ENCODE measurements around the gene GJC3. TPM values are rescaled to one million over a fixed set of nuclear protein-coding genes. Genes with fewer than 3 reads are reported as not detected.
A peak's percentile ranks its signal among the peaks of the same experiment; 100 is the strongest.
"Not testable (repeated sequence)": the region's sequence is repeated elsewhere in the genome, so short reads cannot be mapped to it uniquely, and the experiment has no call there.

The GJC3 gene
- total RNA-seq, 3 donors from 2014 or later (not counting 1 experiment from before 2014, with no cell fraction given): not detected

DNA sequence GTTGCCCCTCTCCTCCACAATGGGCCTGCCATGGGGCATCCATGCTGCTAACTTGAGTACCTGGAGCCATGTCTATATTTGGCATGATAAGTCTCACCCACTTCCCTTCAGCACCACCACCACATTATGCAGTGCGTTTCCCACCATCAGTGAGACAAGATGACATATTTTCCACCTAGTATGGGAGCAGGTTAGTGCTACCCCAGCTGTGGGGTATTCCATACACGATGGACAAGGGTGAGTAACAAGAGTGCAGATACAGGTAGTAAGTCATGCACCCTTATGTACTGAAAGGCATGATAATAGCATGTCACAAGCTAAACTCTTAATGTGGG, 31.4 kb downstream of the GJC3 start:
- WGBS (ENCODE audit: insufficient coverage): 59% methylated on average over 2 of the region's 2 CpGs
- Mint-ChIP-seq H3K9me3 (no peaks in the 10 kb centered on the region), H3K4me3 (no peak overlapping the region), H3K36me3 (peaks cover 21% of the 10 kb centered on the region), H3K27me3 (ENCODE audit: low read depth in 2 of 2) (no peaks in the 10 kb centered on the region), H3K4me1 (peaks cover 15 to 22% of the 10 kb centered on the region in 2 donors), H3K27ac (peak overlapping the region in 1 of 2 donors; percentile 78)
- TF ChIP-seq, protein P1, sequence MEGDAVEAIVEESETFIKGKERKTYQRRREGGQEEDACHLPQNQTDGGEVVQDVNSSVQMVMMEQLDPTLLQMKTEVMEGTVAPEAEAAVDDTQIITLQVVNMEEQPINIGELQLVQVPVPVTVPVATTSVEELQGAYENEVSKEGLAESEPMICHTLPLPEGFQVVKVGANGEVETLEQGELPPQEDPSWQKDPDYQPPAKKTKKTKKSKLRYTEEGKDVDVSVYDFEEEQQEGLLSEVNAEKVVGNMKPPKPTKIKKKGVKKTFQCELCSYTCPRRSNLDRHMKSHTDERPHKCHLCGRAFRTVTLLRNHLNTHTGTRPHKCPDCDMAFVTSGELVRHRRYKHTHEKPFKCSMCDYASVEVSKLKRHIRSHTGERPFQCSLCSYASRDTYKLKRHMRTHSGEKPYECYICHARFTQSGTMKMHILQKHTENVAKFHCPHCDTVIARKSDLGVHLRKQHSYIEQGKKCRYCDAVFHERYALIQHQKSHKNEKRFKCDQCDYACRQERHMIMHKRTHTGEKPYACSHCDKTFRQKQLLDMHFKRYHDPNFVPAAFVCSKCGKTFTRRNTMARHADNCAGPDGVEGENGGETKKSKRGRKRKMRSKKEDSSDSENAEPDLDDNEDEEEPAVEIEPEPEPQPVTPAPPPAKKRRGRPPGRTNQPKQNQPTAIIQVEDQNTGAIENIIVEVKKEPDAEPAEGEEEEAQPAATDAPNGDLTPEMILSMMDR (IDR thresholded peaks at IDR 0.05): no peak
- Histone ChIP-seq H3K4me1 (ENCODE audit: control insufficient read depth, insufficient read depth, low read length) (peaks cover 5% of the 10 kb centered on the region), H3K27me3 (ENCODE audit: control insufficient read depth, insufficient read depth, low read length) (no peaks in the 10 kb centered on the region), H3K36me3 (ENCODE audit: control insufficient read depth, insufficient read depth, low read length) (peaks cover 32% of the 10 kb centered on the region), H3K9me3 (ENCODE audit: control insufficient read depth, insufficient read depth, low read length) (no peaks in the 10 kb centered on the region), H3K4me3 (ENCODE audit: low read length) (no peak overlapping the region), H3K27ac (ENCODE audit: low read length) (peak overlapping the region; percentile 23)
- intact Hi-C loops (cut with micrococcal nuclease): no loop called here
- DNase-seq (no peak), ATAC-seq (peak in 2 of 3 donors; percentile 24 to 37)

DNA sequence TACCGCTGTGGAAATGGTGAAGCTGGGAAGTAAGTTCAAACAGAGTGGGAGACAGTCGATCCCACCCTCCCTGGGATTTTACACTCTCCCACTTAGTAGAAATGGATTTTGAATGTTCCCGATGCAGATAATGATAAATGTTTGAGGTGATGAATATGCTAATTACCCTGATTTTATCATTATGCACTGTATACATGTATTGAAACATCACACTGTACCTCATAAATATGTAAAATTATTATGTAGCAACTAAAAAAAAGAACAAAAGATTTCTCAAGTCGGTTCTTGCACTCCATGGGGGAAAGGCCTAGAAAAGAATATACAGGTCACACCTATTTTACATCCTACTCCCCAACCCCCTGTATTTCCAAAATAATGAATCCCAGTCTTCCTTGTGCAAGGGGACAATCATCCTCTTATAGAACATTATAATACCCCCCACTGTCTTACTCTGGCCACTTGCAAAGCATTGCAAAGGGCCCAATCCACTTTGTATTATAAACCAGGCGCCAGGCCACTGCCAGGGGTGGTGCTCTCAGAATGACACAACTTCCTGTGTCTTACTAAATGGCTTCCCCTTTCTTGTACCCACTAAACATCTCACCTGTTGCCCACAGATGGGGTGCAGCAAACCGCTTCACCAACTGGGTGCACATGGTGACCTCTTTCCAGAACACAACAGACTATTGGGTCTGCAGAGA, 31.9 kb downstream of the GJC3 start:
- peak overlapping the region in 1 of 2 donors; percentile 78 for H3K27ac Mint-ChIP-seq
- H3K9me3 Mint-ChIP-seq: no peaks in the 10 kb centered on the region
- Histone ChIP-seq H3K36me3 (ENCODE audit: control insufficient read depth, insufficient read depth, low read length) (peaks cover 27% of the 10 kb centered on the region), H3K27me3 (ENCODE audit: control insufficient read depth, insufficient read depth, low read length) (no peaks in the 10 kb centered on the region), H3K27ac (ENCODE audit: low read length) (peak overlapping the region; percentile 23), H3K4me1 (ENCODE audit: control insufficient read depth, insufficient read depth, low read length) (peaks cover 5% of the 10 kb centered on the region), H3K4me3 (ENCODE audit: low read length) (no peak overlapping the region), H3K9me3 (ENCODE audit: control insufficient read depth, insufficient read depth, low read length) (no peaks in the 10 kb centered on the region)
- no peak overlapping the region for H3K4me3 Mint-ChIP-seq
- no peaks in the 10 kb centered on the region for H3K27me3 Mint-ChIP-seq (ENCODE audit: low read depth in 2 of 2)
- WGBS (ENCODE audit: insufficient coverage): 77% methylated on average over 3 of the region's 6 CpGs
- no peak for DNase-seq
- peak; percentile 29 to 54 (median 43) for ATAC-seq
- TF ChIP-seq, protein P1 (IDR thresholded peaks at IDR 0.05): no peak
- H3K36me3 Mint-ChIP-seq: peaks cover 16% of the 10 kb centered on the region
- peaks cover 9 to 22% of the 10 kb centered on the region in 2 donors for H3K4me1 Mint-ChIP-seq
- intact Hi-C loops (cut with micrococcal nuclease): no loop called here

DNA sequence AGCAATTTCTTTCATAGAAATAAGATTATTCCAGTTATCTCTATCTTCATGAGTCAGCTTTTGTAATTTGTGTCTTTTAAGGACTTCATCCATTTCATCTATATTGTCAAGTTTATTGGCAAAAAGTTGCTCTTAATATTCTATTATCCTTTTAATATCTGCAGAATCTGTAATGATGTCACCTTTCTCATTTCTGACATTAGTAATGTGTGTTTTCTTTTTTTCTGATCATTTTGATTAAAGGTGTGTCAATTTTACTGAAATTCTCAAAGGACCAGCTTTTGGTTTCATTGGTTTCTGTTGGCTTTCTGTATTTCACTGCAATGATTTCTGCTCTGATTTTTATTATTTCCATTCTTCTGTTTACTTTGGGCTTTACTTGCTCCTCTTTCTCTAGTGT, 34.7 kb downstream of the GJC3 start:
- no peak for DNase-seq
- H3K27ac Mint-ChIP-seq: no peak overlapping the region
- no peak for ATAC-seq
- H3K4me3 Mint-ChIP-seq: no peak overlapping the region
- no peaks in the 10 kb centered on the region for H3K9me3 Mint-ChIP-seq
- peaks cover 14% of the 10 kb centered on the region for H3K36me3 Mint-ChIP-seq
- TF ChIP-seq, protein P1 (IDR thresholded peaks at IDR 0.05): no peak
- H3K4me1 Mint-ChIP-seq: peaks cover 8 to 22% of the 10 kb centered on the region in 2 donors
- Histone ChIP-seq H3K9me3 (ENCODE audit: control insufficient read depth, insufficient read depth, low read length) (no peaks in the 10 kb centered on the region), H3K4me1 (ENCODE audit: control insufficient read depth, insufficient read depth, low read length) (peaks cover 5% of the 10 kb centered on the region), H3K27ac (ENCODE audit: low read length) (no peak overlapping the region), H3K4me3 (ENCODE audit: low read length) (no peak overlapping the region), H3K36me3 (ENCODE audit: control insufficient read depth, insufficient read depth, low read length) (peaks cover 13% of the 10 kb centered on the region), H3K27me3 (ENCODE audit: control insufficient read depth, insufficient read depth, low read length) (no peaks in the 10 kb centered on the region)
- intact Hi-C loops (cut with micrococcal nuclease): no loop called here
- no peaks in the 10 kb centered on the region for H3K27me3 Mint-ChIP-seq (ENCODE audit: low read depth in 2 of 2)

DNA sequence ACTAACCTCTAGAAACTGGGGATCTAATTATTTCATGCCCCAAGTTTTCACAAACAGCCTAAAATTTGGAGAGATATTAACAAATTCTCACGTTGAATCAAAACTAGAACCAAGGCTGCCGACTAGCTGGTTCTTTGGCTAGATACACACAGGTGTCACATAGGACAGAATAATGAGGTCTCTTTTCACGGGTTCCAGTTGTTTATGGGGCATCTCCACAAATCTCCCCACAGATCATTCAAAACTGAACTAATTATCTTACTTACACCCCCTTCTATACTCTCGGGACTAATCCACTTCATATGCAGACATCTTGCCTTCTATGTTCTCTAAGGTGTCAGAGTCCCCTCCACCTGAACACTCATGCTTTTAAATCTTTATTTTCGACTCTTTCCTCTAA, 36.1 kb downstream of the GJC3 start:
- 73% methylated on average over 5 of the region's 5 CpGs for WGBS (ENCODE audit: insufficient coverage)
- H3K4me3 Mint-ChIP-seq: no peak overlapping the region
- ATAC-seq (no peak), DNase-seq (no peak)
- no peaks in the 10 kb centered on the region for H3K27me3 Mint-ChIP-seq (ENCODE audit: low read depth in 2 of 2)
- TF ChIP-seq, protein P1 (IDR thresholded peaks at IDR 0.05): no peak
- Histone ChIP-seq H3K4me3 (ENCODE audit: low read length) (no peak overlapping the region), H3K4me1 (ENCODE audit: control insufficient read depth, insufficient read depth, low read length) (peaks cover 5% of the 10 kb centered on the region), H3K9me3 (ENCODE audit: control insufficient read depth, insufficient read depth, low read length) (no peaks in the 10 kb centered on the region), H3K36me3 (ENCODE audit: control insufficient read depth, insufficient read depth, low read length) (peaks cover 14% of the 10 kb centered on the region), H3K27me3 (ENCODE audit: control insufficient read depth, insufficient read depth, low read length) (no peaks in the 10 kb centered on the region), H3K27ac (ENCODE audit: low read length) (no peak overlapping the region)
- H3K36me3 Mint-ChIP-seq: peaks cover 19% of the 10 kb centered on the region
- peaks cover 8 to 22% of the 10 kb centered on the region in 2 donors for H3K4me1 Mint-ChIP-seq
- no peaks in the 10 kb centered on the region for H3K9me3 Mint-ChIP-seq
- intact Hi-C loops (cut with micrococcal nuclease): no loop called here
- no peak overlapping the region for H3K27ac Mint-ChIP-seq

DNA sequence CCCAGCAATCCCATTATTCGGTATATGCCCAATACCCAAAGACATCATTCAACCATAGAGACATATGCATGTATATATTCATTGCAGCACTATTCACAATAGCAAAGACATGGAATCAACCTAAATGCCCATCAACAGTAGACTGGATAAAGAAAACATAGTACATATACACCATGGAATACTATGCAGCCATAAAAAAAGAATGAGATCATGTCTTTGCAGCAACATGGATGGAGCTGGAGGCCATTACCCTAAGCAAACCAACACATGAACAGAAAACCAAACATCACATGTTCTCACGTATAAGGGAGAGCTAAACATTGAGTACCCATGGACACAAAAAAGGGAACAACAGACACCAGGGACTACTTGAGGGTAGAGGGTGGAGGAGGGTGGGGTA, 39.1 kb downstream of the GJC3 start:
- H3K4me1 Mint-ChIP-seq; ATAC-seq; H3K27ac ChIP-seq (ENCODE audit: low read length); H3K9me3 ChIP-seq (ENCODE audit: control insufficient read depth, insufficient read depth, low read length); DNase-seq; H3K4me3 Mint-ChIP-seq; H3K9me3 Mint-ChIP-seq; intact Hi-C loops (cut with micrococcal nuclease); H3K27me3 Mint-ChIP-seq (ENCODE audit: low read depth in 2 of 2); H3K27me3 ChIP-seq (ENCODE audit: control insufficient read depth, insufficient read depth, low read length); H3K27ac Mint-ChIP-seq; H3K4me3 ChIP-seq (ENCODE audit: low read length); H3K4me1 ChIP-seq (ENCODE audit: control insufficient read depth, insufficient read depth, low read length): not testable (repeated sequence)
- peaks cover 14% of the 10 kb centered on the region for H3K36me3 ChIP-seq (ENCODE audit: control insufficient read depth, insufficient read depth, low read length)
- peaks cover 19% of the 10 kb centered on the region for H3K36me3 Mint-ChIP-seq
- WGBS (ENCODE audit: insufficient coverage): 93% methylated on average over 2 of the region's 2 CpGs

Measured in natural killer cell (primary cell).